GM06990 (cell line): ENCODE results near the gene MUC2.

ENCODE experiments used
- DNase-seq: peaks from one replicate; pipeline ENCODE4 v3.0.0-alpha.2; 2011; ENCODE audit not compliant: insufficient read length; ENCODE audit errors: extremely low read depth
- H3K27me3 ChIP-seq: replicated peaks from 2 replicates; pipeline ENCODE4 v1.6.0; 2011; ENCODE audit warnings: low read length; ENCODE audit not compliant: control insufficient read depth, insufficient read depth
- H3K36me3 ChIP-seq: 2 replicates; pipeline ENCODE4 v1.5.1; 2011; ENCODE audit warnings: low read length; ENCODE audit not compliant: control insufficient read depth, insufficient read depth
- H3K4me3 ChIP-seq: replicated peaks from 2 replicates; pipeline ENCODE4 v1.5.1; 2011; ENCODE audit warnings: low read depth, mild to moderate bottlenecking, control low read depth, low read length
- TF ChIP-seq, protein P1 (sequence below): IDR thresholded peaks from 2 replicates; pipeline ENCODE4 v1.5.1; 2011; ENCODE audit warnings: low read length, control low read depth, mild to moderate bottlenecking, inconsistent platforms; ENCODE audit not compliant: insufficient read depth, poor library complexity, severe bottlenecking

MUC2 gene

DNA sequence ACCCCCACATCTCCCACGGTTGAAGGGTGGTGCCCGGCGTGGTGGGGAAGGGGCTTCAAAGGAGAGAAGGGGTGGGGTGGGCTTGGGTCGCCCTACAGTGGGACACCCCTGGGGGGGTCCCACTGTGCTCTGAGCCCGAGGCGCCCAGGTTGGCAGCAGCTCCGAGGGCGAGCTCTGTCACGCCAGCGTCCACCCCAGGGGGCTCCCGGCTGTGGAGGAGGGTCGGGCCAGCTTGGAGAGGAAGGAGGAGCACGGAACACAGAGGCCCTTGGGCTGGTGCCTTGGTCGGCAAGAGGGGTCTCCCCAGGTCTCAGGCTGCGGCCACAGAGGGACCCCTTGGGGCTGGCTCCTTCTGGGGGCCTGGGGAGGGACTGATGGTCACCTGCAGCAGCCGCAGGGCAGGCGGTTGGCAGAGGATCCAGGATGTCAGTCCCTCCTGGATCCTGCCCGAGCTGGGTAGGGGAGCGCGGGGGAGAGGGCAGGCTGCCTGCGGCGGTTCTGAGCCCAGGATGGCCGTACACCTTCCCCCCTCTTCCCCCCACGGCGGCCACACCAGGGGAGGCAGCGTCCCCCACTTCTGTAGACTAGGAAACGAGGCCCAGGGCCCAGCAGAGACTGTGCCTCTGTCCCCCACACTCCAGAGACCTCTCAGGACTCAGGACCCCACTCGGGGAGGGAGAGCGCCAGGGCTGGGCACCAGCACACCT lies 38.9 kb upstream of the MUC2 start:
- Histone ChIP-seq H3K36me3 (no peaks in the 10 kb centered on the region), H3K4me3 (no peak overlapping the region), H3K27me3 (no peaks in the 10 kb centered on the region; the same call in 1 of the 2 replicates)
- DNase-seq = no peak
- TF ChIP-seq, protein P1, sequence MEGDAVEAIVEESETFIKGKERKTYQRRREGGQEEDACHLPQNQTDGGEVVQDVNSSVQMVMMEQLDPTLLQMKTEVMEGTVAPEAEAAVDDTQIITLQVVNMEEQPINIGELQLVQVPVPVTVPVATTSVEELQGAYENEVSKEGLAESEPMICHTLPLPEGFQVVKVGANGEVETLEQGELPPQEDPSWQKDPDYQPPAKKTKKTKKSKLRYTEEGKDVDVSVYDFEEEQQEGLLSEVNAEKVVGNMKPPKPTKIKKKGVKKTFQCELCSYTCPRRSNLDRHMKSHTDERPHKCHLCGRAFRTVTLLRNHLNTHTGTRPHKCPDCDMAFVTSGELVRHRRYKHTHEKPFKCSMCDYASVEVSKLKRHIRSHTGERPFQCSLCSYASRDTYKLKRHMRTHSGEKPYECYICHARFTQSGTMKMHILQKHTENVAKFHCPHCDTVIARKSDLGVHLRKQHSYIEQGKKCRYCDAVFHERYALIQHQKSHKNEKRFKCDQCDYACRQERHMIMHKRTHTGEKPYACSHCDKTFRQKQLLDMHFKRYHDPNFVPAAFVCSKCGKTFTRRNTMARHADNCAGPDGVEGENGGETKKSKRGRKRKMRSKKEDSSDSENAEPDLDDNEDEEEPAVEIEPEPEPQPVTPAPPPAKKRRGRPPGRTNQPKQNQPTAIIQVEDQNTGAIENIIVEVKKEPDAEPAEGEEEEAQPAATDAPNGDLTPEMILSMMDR = no peak

DNA sequence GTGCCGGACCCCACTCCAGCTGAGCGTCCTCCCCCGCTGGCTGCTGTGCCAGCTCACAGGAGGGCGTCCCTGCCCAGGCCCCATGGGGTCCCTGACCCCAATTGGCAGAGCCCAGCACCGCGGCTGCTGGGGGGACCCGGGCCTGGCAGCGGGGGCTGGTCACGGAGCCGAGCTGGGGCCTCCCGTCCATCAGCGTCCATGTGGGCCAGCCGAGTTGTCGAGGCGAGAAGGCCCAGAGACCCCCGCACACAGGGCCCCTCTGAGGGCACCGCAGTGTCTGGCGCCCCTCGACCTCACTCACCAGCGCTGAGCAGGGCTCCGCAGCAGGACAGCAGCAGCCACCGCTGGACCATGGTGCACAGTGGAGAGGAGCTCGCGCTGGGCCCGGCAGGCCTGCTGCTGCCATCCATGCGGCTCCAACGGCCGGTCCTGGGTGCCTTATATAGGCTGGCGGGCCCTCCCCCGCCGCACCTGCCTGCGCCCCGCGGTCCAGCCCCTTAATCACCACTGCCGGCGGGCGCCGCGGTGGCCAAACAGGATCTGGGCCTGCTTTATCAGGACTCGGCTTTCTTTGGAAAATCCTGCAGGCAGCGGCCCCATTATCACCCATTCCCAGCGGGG lies 38.3 kb upstream of the MUC2 start, which contains the start of gene MUC6:
Gene MUC6 (minus strand): TSS at position 416 of the 621 bp plus-strand sequence. CDS start 63 bp downstream, at position 353.
- Histone ChIP-seq H3K27me3 (no peaks in the 10 kb centered on the region; the same call in 1 of the 2 replicates), H3K4me3 (no peak within 1 kb of the TSS), H3K36me3 (no peaks in the 10 kb centered on the region)
- TF ChIP-seq, protein P1 = no peak
- no peak for DNase-seq

DNA sequence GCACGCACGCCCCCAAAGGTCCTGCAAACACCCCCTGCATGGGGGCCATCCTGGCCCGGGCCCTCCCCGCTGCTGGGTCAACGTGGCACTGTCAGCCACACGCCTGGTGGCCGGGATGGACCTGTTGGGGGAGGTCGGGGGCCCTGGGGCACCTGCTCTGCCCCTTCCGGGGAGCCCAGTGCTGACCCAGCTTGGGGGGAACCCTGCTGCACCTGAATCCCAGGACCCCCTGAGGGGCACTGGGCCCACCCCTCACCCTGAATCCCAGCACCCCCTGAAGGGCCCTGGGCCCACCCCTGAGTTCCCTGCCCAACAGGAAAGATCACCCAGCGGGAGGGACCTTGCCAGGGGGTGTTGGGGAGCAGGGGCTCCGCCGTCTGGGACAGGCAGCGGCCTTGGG lies 37.7 kb upstream of the MUC2 start:
- no peak for DNase-seq
- no peaks in the 10 kb centered on the region; the same call in 1 of the 2 replicates for H3K27me3 ChIP-seq
- no peak overlapping the region for H3K4me3 ChIP-seq
- TF ChIP-seq, protein P1 = no peak
- H3K36me3 ChIP-seq = no peaks in the 10 kb centered on the region

DNA sequence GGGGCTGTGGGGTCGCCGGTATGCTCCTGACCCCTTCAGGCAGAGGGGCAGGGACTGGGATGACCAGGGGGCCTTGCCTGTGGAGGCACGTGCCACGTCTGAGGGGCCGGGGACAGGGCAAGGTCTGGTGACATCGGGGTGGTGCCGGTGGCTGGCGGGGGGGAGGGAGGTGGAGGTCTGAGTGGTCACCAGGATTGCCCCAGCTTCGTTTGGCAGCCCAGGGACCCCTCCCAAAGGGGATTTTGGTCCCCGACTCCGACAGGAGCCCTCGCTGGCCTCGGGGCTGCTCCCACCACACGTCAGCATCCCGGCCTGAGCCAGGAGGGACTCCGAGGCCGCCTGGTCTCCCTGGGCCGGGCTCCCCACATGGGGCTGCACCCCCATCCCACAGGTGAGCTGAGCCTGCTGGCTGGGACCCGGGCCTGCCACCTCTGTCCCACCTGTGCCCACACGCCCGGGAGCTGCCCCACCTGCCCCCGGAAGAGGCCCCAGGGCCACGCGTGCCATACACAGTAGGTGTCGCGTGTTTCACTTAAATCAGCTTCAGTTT lies 37.1 kb upstream of the MUC2 start:
- Histone ChIP-seq H3K4me3 (no peak overlapping the region), H3K36me3 (no peaks in the 10 kb centered on the region), H3K27me3 (no peaks in the 10 kb centered on the region; the same call in 1 of the 2 replicates)
- no peak for DNase-seq
- TF ChIP-seq, protein P1 = no peak

DNA sequence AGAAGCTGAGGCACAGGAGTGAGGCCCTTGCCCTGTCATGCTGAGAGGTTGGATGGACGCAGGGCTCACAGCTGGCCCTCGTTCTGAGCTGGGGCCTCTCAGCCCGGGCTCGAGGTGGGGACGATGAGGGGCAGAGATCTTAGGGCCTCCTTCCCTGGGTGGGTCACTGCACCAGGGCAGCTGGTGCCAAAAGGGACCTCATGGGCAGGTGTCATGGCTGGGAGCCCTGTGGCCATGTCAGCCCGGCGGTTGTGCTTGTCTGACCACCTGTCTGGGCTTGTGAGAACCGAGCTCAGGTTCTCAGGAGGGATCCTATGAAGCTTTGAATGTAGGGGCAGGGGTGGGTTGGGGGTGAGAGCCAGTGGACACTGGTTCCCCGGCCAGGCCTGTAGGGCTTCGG lies 36.3 kb upstream of the MUC2 start:
- DNase-seq = no peak
- H3K36me3 ChIP-seq = no peaks in the 10 kb centered on the region
- no peaks in the 10 kb centered on the region; the same call in 1 of the 2 replicates for H3K27me3 ChIP-seq
- TF ChIP-seq, protein P1 = no peak
- no peak overlapping the region for H3K4me3 ChIP-seq
